ENCODE data around the gene BBS10.
A peak's percentile ranks its signal among the peaks of the same experiment; 100 is the strongest.

BBS10 gene

GRCh38 chr12:76318773-76319594, 29.2 kb downstream of the BBS10 start:
- ChIA-PET POLR2A (no interaction called here), CTCF (no interaction called here)
- DNase-seq (ENCODE audit: low read depth, low spot score), result no peak
- TF ChIP-seq, protein P1, sequence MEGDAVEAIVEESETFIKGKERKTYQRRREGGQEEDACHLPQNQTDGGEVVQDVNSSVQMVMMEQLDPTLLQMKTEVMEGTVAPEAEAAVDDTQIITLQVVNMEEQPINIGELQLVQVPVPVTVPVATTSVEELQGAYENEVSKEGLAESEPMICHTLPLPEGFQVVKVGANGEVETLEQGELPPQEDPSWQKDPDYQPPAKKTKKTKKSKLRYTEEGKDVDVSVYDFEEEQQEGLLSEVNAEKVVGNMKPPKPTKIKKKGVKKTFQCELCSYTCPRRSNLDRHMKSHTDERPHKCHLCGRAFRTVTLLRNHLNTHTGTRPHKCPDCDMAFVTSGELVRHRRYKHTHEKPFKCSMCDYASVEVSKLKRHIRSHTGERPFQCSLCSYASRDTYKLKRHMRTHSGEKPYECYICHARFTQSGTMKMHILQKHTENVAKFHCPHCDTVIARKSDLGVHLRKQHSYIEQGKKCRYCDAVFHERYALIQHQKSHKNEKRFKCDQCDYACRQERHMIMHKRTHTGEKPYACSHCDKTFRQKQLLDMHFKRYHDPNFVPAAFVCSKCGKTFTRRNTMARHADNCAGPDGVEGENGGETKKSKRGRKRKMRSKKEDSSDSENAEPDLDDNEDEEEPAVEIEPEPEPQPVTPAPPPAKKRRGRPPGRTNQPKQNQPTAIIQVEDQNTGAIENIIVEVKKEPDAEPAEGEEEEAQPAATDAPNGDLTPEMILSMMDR (IDR thresholded peaks at IDR 0.05; ENCODE audit: insufficient read depth, low read length, missing control alignments), result no peak
- H3K4me3 ChIP-seq (ENCODE audit: low read depth, low read length), result no peak overlapping the region

- H3K4me3 ChIP-seq (ENCODE audit: low read depth, low read length), result no peak overlapping the region
- POLR2A ChIA-PET, result no interaction called here
- TF ChIP-seq, protein P1 (IDR thresholded peaks at IDR 0.05; ENCODE audit: insufficient read depth, low read length, missing control alignments), result no peak
- DNase-seq (ENCODE audit: low read depth, low spot score), result no peak
- CTCF ChIA-PET, result no interaction called here
These were observed 30.2 kb downstream of the BBS10 start for GRCh38 chr12:76317976-76318375.

DNA sequence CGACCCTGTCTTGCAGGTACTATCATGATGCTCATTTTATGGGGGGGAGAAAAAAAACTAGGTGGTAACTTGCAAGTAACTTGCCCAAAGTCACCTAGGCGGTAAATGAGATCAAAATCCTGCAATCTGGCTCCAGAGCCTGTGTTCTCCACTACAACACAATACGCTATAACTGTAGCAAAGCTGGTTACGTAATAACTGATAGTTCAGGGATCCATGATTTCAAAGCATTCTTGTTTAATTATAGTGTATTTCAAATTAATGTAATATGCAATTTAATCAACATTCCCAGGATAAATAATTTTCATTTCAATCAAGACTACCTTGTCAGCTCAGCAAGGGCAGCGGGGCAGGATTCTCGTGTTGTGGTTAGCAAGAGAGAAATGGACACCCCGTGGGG, 31.7 kb downstream of the BBS10 start:
- ChIA-PET POLR2A (no interaction called here), CTCF (interaction anchor here (1.3 kb wide), 1 partner anchor 11 kb away, joined by 3 read pairs; no protein-coding TSS in a partner anchor)
- TF ChIP-seq, protein P1 (IDR thresholded peaks at IDR 0.05; ENCODE audit: insufficient read depth, low read length, missing control alignments), result no peak
- no peak for DNase-seq (ENCODE audit: low read depth, low spot score)
- H3K4me3 ChIP-seq (ENCODE audit: low read depth, low read length), result no peak overlapping the region

DNA sequence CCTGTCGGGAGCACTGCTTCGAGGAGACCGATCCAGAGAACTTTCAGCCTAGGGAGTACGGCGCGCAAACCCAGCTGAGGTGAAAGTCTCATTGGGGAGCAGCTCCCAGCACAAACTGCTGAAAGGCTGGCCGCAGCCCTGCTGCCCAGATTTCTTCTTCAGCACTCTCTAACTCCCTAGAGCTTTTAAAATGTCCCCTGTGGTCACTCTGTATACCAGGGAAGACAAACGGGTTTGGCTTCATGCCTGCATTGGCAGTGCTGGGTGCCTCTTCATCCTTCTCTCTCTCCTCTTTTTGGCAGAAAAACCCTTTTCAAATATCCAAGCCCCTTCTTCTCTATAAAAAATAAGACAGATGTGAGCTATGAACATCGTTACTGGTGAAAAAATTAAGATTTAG, 34.9 kb downstream of the BBS10 start:
- CTCF ChIA-PET, result no interaction called here
- POLR2A ChIA-PET, result no interaction called here
- TF ChIP-seq, protein P1 (IDR thresholded peaks at IDR 0.05; ENCODE audit: insufficient read depth, low read length, missing control alignments), result no peak
- no peak for DNase-seq (ENCODE audit: low read depth, low spot score)
- no peak overlapping the region for H3K4me3 ChIP-seq (ENCODE audit: low read depth, low read length)

DNA sequence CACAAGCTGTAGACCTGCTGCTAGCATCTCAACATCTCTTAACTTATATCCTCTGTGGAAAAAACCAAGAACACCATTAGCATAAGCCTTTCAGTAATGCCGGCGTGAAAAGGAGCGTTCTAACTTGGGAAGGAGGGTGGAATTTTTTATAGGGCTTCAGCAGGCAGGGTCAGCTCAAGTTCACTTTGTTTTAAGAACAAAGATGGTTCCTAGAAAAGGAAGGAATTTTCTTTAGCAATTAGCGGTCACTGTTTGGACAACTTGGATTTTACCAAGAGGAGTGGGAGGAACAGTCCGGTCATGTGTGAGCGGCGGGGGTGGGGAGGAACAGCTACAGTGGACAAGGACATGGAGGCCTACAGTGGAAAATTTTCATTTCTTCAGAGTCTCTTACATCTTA, 35.9 kb downstream of the BBS10 start:
- TF ChIP-seq, protein P1 (IDR thresholded peaks at IDR 0.05; ENCODE audit: insufficient read depth, low read length, missing control alignments), result no peak
- H3K4me3 ChIP-seq (ENCODE audit: low read depth, low read length), result no peak overlapping the region
- POLR2A ChIA-PET, result interaction anchor here (0.6 to 0.7 kb wide), 2 partner anchors 16 to 127 kb away, joined by 3 read pairs; no protein-coding TSS in a partner anchor
- CTCF ChIA-PET, result interaction anchor here (1.2 kb wide), 1 partner anchor 37 kb away, joined by 3 read pairs; no protein-coding TSS in a partner anchor
- DNase-seq (ENCODE audit: low read depth, low spot score), result no peak

- CTCF ChIA-PET, result interaction anchor here (1.2 kb wide), 1 partner anchor 37 kb away, joined by 3 read pairs; no protein-coding TSS in a partner anchor
These were observed 36.4 kb downstream of the BBS10 start for GRCh38 chr12:76311796-76312195.

More at GRCh38 chr12:76311796-76312195, 36.4 kb downstream of the BBS10 start:
- TF ChIP-seq, protein P1 (IDR thresholded peaks at IDR 0.05; ENCODE audit: insufficient read depth, low read length, missing control alignments), result no peak
- no peak overlapping the region for H3K4me3 ChIP-seq (ENCODE audit: low read depth, low read length)
- POLR2A ChIA-PET, result interaction anchor here (0.7 kb wide), 1 partner anchor 127 kb away, joined by 3 read pairs; no protein-coding TSS in a partner anchor
- DNase-seq (ENCODE audit: low read depth, low spot score), result peak; percentile 45

All from AG04449 (cell line).